ENCODE measurements around the gene MB.
"Not testable (repeated sequence)": the region's sequence is repeated elsewhere in the genome, so short reads cannot be mapped to it uniquely, and the experiment has no call there.

DNA sequence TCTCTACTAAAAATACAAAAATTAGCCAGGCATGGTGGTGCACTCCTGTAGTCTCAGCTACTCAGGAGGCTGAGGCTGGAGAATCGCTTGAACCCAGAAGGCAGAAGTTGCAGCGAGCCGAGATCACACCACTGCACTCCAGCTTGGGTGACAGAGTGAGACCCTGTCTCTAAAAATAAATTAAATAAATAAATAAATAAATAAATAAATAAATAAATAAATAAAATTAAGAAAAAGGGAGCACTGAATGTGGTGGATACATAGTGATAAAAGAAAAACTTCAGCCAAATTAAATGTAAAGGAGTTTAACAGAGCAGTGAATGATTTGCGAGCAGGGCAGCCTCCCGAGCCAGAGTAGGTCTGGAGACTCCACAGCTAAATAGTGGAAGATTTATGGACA lies 6.8 kb upstream of the MB start:
- TF ChIP-seq JUN (IDR thresholded peaks at IDR 0.05; ENCODE audit: borderline replicate concordance, low read depth, low read length); JUN (CRISPR knock-in tag; IDR thresholded peaks at IDR 0.05; ENCODE audit: borderline replicate concordance); CBX2 (IDR thresholded peaks at IDR 0.05; ENCODE audit: insufficient read depth, low read length, poor library complexity, severe bottlenecking); MAZ (CRISPR knock-in tag; conservative IDR thresholded peaks at IDR 0.05 in 1 of 2, IDR thresholded peaks at IDR 0.05 in 1 of 2); YY1 (IDR thresholded peaks at IDR 0.05; ENCODE audit: borderline replicate concordance in 1 of 3, control insufficient read depth in 1 of 3, extremely low read depth in 1 of 3, insufficient read depth in 3 of 3, insufficient read length in 1 of 3, insufficient replicate concordance in 2 of 3, low read depth in 1 of 3, low read length in 2 of 3); ZFP36 (IDR thresholded peaks at IDR 0.05; ENCODE audit: low read depth, low read length, partially characterized antibody); RAD51 (IDR thresholded peaks at IDR 0.05; ENCODE audit: borderline replicate concordance, low read depth); EP300 (IDR thresholded peaks at IDR 0.05; ENCODE audit: low read length); GTF2F1 (IDR thresholded peaks at IDR 0.05; ENCODE audit: low read depth, low read length); TAF1 (IDR thresholded peaks at IDR 0.05; ENCODE audit: control insufficient read depth, extremely low read depth, insufficient read depth, low read length, severe bottlenecking): not testable (repeated sequence)
- TF ChIP-seq, protein P1, sequence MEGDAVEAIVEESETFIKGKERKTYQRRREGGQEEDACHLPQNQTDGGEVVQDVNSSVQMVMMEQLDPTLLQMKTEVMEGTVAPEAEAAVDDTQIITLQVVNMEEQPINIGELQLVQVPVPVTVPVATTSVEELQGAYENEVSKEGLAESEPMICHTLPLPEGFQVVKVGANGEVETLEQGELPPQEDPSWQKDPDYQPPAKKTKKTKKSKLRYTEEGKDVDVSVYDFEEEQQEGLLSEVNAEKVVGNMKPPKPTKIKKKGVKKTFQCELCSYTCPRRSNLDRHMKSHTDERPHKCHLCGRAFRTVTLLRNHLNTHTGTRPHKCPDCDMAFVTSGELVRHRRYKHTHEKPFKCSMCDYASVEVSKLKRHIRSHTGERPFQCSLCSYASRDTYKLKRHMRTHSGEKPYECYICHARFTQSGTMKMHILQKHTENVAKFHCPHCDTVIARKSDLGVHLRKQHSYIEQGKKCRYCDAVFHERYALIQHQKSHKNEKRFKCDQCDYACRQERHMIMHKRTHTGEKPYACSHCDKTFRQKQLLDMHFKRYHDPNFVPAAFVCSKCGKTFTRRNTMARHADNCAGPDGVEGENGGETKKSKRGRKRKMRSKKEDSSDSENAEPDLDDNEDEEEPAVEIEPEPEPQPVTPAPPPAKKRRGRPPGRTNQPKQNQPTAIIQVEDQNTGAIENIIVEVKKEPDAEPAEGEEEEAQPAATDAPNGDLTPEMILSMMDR (IDR thresholded peaks at IDR 0.05 in 2 of 3, conservative IDR thresholded peaks at IDR 0.05 in 1 of 3; ENCODE audit: insufficient read depth in 2 of 3, low read depth in 1 of 3, low read length in 3 of 3), result not testable (repeated sequence)
- TF ChIP-seq, protein P2, sequence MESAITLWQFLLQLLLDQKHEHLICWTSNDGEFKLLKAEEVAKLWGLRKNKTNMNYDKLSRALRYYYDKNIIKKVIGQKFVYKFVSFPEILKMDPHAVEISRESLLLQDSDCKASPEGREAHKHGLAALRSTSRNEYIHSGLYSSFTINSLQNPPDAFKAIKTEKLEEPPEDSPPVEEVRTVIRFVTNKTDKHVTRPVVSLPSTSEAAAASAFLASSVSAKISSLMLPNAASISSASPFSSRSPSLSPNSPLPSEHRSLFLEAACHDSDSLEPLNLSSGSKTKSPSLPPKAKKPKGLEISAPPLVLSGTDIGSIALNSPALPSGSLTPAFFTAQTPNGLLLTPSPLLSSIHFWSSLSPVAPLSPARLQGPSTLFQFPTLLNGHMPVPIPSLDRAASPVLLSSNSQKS (CRISPR knock-in tag; IDR thresholded peaks at IDR 0.05), result not testable (repeated sequence)
- TF ChIP-seq, protein P3, sequence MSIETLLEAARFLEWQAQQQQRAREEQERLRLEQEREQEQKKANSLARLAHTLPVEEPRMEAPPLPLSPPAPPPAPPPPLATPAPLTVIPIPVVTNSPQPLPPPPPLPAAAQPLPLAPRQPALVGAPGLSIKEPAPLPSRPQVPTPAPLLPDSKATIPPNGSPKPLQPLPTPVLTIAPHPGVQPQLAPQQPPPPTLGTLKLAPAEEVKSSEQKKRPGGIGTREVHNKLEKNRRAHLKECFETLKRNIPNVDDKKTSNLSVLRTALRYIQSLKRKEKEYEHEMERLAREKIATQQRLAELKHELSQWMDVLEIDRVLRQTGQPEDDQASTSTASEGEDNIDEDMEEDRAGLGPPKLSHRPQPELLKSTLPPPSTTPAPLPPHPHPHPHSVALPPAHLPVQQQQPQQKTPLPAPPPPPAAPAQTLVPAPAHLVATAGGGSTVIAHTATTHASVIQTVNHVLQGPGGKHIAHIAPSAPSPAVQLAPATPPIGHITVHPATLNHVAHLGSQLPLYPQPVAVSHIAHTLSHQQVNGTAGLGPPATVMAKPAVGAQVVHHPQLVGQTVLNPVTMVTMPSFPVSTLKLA (conservative IDR thresholded peaks at IDR 0.05), result not testable (repeated sequence)
- TF ChIP-seq, protein P4, sequence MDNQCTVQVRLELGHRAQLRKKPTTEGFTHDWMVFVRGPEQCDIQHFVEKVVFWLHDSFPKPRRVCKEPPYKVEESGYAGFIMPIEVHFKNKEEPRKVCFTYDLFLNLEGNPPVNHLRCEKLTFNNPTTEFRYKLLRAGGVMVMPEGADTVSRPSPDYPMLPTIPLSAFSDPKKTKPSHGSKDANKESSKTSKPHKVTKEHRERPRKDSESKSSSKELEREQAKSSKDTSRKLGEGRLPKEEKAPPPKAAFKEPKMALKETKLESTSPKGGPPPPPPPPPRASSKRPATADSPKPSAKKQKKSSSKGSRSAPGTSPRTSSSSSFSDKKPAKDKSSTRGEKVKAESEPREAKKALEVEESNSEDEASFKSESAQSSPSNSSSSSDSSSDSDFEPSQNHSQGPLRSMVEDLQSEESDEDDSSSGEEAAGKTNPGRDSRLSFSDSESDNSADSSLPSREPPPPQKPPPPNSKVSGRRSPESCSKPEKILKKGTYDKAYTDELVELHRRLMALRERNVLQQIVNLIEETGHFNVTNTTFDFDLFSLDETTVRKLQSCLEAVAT (IDR thresholded peaks at IDR 0.05), result not testable (repeated sequence)
- TF ChIP-seq, protein P5, sequence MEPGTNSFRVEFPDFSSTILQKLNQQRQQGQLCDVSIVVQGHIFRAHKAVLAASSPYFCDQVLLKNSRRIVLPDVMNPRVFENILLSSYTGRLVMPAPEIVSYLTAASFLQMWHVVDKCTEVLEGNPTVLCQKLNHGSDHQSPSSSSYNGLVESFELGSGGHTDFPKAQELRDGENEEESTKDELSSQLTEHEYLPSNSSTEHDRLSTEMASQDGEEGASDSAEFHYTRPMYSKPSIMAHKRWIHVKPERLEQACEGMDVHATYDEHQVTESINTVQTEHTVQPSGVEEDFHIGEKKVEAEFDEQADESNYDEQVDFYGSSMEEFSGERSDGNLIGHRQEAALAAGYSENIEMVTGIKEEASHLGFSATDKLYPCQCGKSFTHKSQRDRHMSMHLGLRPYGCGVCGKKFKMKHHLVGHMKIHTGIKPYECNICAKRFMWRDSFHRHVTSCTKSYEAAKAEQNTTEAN (CRISPR knock-in tag; IDR thresholded peaks at IDR 0.05), result not testable (repeated sequence)
